HepG2 (cell line): ENCODE results near the gene P2RY11. TPM values are rescaled to one million over a fixed set of nuclear protein-coding genes. Genes with fewer than 3 reads are reported as not detected.

ENCODE experiments used
- ATM ChIP-seq: fragments of 450-650 bp; IDR thresholded peaks from 2 replicates; pipeline ENCODE4 v1.7.1; 2017; ENCODE audit warnings: mild to moderate bottlenecking, borderline replicate concordance
- ETV5 ChIP-seq: IDR thresholded peaks from 2 replicates; pipeline ENCODE4 v1.6.1; 2018; ENCODE audit warnings: missing biosample characterization, missing genetic modification reagents, inconsistent platforms, borderline replicate concordance
- FOXK2 ChIP-seq: fragments of 450-650 bp; IDR thresholded peaks from 2 replicates; pipeline ENCODE4 v1.6.1; 2016
- KAT7 ChIP-seq: IDR thresholded peaks from 2 replicates; pipeline ENCODE4 v1.6.1; 2018; ENCODE audit warnings: borderline replicate concordance, missing compliant biosample characterization
- KAT8 ChIP-seq: IDR thresholded peaks from 2 replicates; pipeline ENCODE4 v1.6.1; 2016; ENCODE audit warnings: missing genetic modification reagents, missing compliant biosample characterization
- PAWR ChIP-seq: sonication (generic); formaldehyde crosslinking; IDR thresholded peaks from 2 replicates; pipeline ENCODE4 v1.4.0; 2020; ENCODE audit warnings: missing genetic modification reagents, mild to moderate bottlenecking, borderline replicate concordance
- RFX1 ChIP-seq: fragments of 450-650 bp; IDR thresholded peaks from 2 replicates; pipeline ENCODE4 v1.6.1; 2017
- SIN3B ChIP-seq: fragments of 150-350 bp; IDR thresholded peaks from 2 replicates; pipeline ENCODE4 v1.6.1; 2014; ENCODE audit warnings: low read length
- ZBTB38 ChIP-seq: sonication (generic); formaldehyde crosslinking; IDR thresholded peaks from 2 replicates; pipeline ENCODE4 v1.5.1; 2020; ENCODE audit warnings: mild to moderate bottlenecking, missing genetic modification reagents
- ZNF383 ChIP-seq: sonication (generic); formaldehyde crosslinking; IDR thresholded peaks from 2 replicates; pipeline ENCODE4 v1.4.0; 2020; ENCODE audit warnings: missing genetic modification reagents, mild to moderate bottlenecking, borderline replicate concordance
- ZNF451 ChIP-seq: sonication (generic); formaldehyde crosslinking; IDR thresholded peaks from 2 replicates; pipeline ENCODE4 v1.5.0; 2020; ENCODE audit warnings: mild to moderate bottlenecking, missing genetic modification reagents
- polyA plus RNA-seq, 8 experiments: library from polyadenylated mRNA; depleted of rRNA in 3 of 8; stranded (reverse) in 7 of 8; unstranded in 1 of 8; fragments of >200 nt; fragmentation: Illumina TruSeq in 4 of 8; extraction: Trizol in 4 of 8; gene quantifications; 2 replicates each; pipeline versions ENCODE4 v1.2.1 to v1.2.3, GENCODE V29; 2011 to 2016; ENCODE audit warnings: low read depth in 4 of 8, missing spikeins in 1 of 8, mixed read lengths in 1 of 8; ENCODE audit not compliant: insufficient read depth in 1 of 8
- total RNA-seq, 5 experiments: library from RNA; depleted of rRNA; stranded (reverse); fragments of >200 nt; fragmentation: Illumina TruSeq; extraction: Trizol; gene quantifications; 2 replicates each; pipeline ENCODE4 v1.2.3, GENCODE V29; 2016; ENCODE audit warnings: low read depth in 1 of 5
- TF ChIP-seq, protein P1 (sequence below): sonication (generic); formaldehyde crosslinking; conservative IDR thresholded peaks from 2 replicates; pipeline ENCODE4 v1.5.0; 2020; ENCODE audit warnings: missing genetic modification reagents
- TF ChIP-seq, protein P2 (sequence below): IDR thresholded peaks from 2 replicates; pipeline ENCODE4 v1.6.1; 2016; ENCODE audit warnings: mild to moderate bottlenecking, missing biosample characterization, missing genetic modification reagents
- TF ChIP-seq, protein P3 (sequence below): sonication (generic); IDR thresholded peaks from 2 replicates; pipeline ENCODE4 v1.6.1; 2016; ENCODE audit warnings: low read depth, borderline replicate concordance
- TF ChIP-seq, protein P4 (sequence below): sonication (generic); formaldehyde crosslinking; IDR thresholded peaks from 2 replicates; pipeline ENCODE4 v1.8.1; 2023; ENCODE audit warnings: mild to moderate bottlenecking, missing genetic modification reagents
- TF ChIP-seq, protein P5 (sequence below): sonication (generic); formaldehyde crosslinking; IDR thresholded peaks from 2 replicates; pipeline ENCODE4 v1.4.0; 2020; ENCODE audit warnings: missing genetic modification reagents
- TF ChIP-seq, protein P6 (sequence below): sonication (generic); formaldehyde crosslinking; IDR thresholded peaks from 2 replicates; pipeline ENCODE4 v1.5.1; 2020; ENCODE audit warnings: mild to moderate bottlenecking, moderate library complexity, missing genetic modification reagents
- TF ChIP-seq, protein P7 (sequence below): sonication (generic); formaldehyde crosslinking; IDR thresholded peaks from 2 replicates; pipeline ENCODE4 v1.9.0; 2021; ENCODE audit warnings: missing genetic modification reagents, borderline replicate concordance
- TF ChIP-seq, protein P8 (sequence below): sonication (generic); formaldehyde crosslinking; IDR thresholded peaks from 2 replicates; pipeline ENCODE4 v1.5.1; 2020; ENCODE audit warnings: mild to moderate bottlenecking, missing genetic modification reagents, borderline replicate concordance

Gene P2RY11
- total and polyA plus RNA-seq, 2 of the 13 experiments (the other 11 are each of a cell fraction or from before 2014, with no cell fraction given) = 4.0 to 7.8 TPM

DNA sequence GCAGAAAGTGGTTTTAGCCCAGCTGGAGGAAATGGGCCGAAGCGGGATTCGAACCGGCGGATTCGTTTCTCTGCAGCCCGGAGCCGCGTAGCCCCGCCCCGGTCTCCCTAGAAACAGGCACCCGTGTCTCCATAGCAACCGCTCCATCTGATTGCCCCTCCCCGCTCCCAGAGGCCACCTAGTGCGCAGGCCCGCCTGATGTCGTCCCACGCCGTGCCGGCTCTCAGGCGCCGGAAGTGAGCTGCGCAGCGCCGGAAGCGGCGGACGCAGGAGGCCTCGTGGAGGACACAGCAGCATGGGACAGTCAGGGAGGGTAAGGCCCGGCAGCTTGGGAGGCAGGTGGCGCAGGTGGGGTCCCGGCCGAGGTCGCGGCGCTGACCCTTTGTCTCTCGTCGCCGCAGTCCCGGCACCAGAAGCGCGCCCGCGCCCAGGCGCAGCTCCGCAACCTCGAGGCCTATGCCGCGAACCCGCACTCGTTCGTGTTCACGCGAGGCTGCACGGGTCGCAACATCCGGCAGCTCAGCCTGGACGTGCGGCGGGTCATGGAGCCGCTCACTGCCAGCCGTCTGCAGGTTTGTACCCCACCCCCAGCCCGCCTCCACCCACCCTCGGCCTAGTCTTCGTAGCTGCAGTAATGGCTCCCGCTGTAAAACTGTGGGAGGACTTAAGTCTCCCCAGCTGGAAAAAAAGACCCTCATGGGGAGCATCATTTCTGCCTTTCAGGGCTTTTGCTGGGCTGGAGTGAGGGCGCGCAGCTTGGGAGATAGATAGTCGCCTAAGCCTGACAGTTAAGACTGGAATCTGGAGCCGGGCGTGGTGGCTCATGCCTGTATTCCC lies 5.2 kb upstream of the P2RY11 start, which contains the start of gene PPAN (continued):
- TF ChIP-seq, protein P1, sequence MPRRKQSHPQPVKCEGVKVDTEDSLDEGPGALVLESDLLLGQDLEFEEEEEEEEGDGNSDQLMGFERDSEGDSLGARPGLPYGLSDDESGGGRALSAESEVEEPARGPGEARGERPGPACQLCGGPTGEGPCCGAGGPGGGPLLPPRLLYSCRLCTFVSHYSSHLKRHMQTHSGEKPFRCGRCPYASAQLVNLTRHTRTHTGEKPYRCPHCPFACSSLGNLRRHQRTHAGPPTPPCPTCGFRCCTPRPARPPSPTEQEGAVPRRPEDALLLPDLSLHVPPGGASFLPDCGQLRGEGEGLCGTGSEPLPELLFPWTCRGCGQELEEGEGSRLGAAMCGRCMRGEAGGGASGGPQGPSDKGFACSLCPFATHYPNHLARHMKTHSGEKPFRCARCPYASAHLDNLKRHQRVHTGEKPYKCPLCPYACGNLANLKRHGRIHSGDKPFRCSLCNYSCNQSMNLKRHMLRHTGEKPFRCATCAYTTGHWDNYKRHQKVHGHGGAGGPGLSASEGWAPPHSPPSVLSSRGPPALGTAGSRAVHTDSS (CRISPR knock-in tag) = no peak
- TF ChIP-seq, protein P2, sequence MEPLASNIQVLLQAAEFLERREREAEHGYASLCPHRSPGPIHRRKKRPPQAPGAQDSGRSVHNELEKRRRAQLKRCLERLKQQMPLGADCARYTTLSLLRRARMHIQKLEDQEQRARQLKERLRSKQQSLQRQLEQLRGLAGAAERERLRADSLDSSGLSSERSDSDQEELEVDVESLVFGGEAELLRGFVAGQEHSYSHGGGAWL = peak; percentile 98
- TF ChIP-seq ZNF451 = peak; percentile 77
- TF ChIP-seq, protein P3, sequence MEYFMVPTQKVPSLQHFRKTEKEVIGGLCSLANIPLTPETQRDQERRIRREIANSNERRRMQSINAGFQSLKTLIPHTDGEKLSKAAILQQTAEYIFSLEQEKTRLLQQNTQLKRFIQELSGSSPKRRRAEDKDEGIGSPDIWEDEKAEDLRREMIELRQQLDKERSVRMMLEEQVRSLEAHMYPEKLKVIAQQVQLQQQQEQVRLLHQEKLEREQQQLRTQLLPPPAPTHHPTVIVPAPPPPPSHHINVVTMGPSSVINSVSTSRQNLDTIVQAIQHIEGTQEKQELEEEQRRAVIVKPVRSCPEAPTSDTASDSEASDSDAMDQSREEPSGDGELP = peak; percentile 83; the same call in 1 of the 2 replicates
- peak; percentile 91 for TF ChIP-seq ETV5 (CRISPR knock-in tag)
- peak; percentile 99 for TF ChIP-seq RFX1
- TF ChIP-seq KAT7 (CRISPR knock-in tag) = peak; percentile 86; the same call in 1 of the 2 replicates
- no peak for TF ChIP-seq ATM
- peak; percentile 19; the same call in 1 of the 2 replicates for TF ChIP-seq PAWR
- TF ChIP-seq KAT8 (CRISPR knock-in tag) = peak; percentile 98
- peak; percentile 82; the same call in 1 of the 2 replicates for TF ChIP-seq ZBTB38 (CRISPR knock-in tag)
- TF ChIP-seq, protein P4, sequence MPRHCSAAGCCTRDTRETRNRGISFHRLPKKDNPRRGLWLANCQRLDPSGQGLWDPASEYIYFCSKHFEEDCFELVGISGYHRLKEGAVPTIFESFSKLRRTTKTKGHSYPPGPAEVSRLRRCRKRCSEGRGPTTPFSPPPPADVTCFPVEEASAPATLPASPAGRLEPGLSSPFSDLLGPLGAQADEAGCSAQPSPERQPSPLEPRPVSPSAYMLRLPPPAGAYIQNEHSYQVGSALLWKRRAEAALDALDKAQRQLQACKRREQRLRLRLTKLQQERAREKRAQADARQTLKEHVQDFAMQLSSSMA (CRISPR knock-in tag) = peak; percentile 79; the same call in 1 of the 2 replicates
- TF ChIP-seq, protein P5, sequence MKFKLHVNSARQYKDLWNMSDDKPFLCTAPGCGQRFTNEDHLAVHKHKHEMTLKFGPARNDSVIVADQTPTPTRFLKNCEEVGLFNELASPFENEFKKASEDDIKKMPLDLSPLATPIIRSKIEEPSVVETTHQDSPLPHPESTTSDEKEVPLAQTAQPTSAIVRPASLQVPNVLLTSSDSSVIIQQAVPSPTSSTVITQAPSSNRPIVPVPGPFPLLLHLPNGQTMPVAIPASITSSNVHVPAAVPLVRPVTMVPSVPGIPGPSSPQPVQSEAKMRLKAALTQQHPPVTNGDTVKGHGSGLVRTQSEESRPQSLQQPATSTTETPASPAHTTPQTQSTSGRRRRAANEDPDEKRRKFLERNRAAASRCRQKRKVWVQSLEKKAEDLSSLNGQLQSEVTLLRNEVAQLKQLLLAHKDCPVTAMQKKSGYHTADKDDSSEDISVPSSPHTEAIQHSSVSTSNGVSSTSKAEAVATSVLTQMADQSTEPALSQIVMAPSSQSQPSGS (CRISPR knock-in tag) = peak; percentile 58; the same call in 1 of the 2 replicates
- TF ChIP-seq, protein P6, sequence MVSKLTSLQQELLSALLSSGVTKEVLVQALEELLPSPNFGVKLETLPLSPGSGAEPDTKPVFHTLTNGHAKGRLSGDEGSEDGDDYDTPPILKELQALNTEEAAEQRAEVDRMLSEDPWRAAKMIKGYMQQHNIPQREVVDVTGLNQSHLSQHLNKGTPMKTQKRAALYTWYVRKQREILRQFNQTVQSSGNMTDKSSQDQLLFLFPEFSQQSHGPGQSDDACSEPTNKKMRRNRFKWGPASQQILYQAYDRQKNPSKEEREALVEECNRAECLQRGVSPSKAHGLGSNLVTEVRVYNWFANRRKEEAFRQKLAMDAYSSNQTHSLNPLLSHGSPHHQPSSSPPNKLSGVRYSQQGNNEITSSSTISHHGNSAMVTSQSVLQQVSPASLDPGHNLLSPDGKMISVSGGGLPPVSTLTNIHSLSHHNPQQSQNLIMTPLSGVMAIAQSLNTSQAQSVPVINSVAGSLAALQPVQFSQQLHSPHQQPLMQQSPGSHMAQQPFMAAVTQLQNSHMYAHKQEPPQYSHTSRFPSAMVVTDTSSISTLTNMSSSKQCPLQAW (CRISPR knock-in tag) = peak; percentile 88
- TF ChIP-seq FOXK2 = no peak
- TF ChIP-seq, protein P7, sequence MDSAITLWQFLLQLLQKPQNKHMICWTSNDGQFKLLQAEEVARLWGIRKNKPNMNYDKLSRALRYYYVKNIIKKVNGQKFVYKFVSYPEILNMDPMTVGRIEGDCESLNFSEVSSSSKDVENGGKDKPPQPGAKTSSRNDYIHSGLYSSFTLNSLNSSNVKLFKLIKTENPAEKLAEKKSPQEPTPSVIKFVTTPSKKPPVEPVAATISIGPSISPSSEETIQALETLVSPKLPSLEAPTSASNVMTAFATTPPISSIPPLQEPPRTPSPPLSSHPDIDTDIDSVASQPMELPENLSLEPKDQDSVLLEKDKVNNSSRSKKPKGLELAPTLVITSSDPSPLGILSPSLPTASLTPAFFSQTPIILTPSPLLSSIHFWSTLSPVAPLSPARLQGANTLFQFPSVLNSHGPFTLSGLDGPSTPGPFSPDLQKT (CRISPR knock-in tag) = no peak; the same call in 1 of the 2 replicates
- peak; percentile 83 for TF ChIP-seq SIN3B
- TF ChIP-seq, protein P8, sequence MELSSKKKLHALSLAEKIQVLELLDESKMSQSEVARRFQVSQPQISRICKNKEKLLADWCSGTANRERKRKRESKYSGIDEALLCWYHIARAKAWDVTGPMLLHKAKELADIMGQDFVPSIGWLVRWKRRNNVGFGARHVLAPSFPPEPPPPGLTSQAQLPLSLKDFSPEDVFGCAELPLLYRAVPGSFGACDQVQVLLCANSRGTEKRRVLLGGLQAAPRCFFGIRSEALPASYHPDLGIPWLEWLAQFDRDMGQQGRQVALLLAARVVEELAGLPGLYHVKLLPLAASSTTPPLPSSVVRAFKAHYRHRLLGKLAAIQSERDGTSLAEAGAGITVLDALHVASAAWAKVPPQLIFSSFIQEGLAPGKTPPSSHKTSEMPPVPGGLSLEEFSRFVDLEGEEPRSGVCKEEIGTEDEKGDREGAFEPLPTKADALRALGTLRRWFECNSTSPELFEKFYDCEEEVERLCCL (CRISPR knock-in tag) = peak; percentile 79; the same call in 1 of the 2 replicates
- no peak for TF ChIP-seq ZNF383
